H9 (cell line): Measurements from ENCODE around the gene KCNG2. TPM values are rescaled to one million over a fixed set of nuclear protein-coding genes. Genes with fewer than 3 reads are reported as not detected.

Experiments used
- DNase-seq: peaks from one replicate; pipeline ENCODE4 v3.0.0-alpha.2; 2017
- H2AFZ ChIP-seq: one replicate; pipeline ENCODE4 v1.6.1; 2013; ENCODE audit warnings: mild to moderate bottlenecking, low read length, control low read depth, moderate library complexity
- H2AK5ac ChIP-seq: 2 replicates; pipeline ENCODE4 v1.6.1; 2013; ENCODE audit warnings: low read length, control low read depth, mixed read lengths; ENCODE audit not compliant: insufficient read length
- H2BK120ac ChIP-seq: one replicate; pipeline ENCODE4 v1.6.1; 2013; ENCODE audit warnings: low read depth, mild to moderate bottlenecking, low read length, control low read depth, inconsistent platforms; ENCODE audit not compliant: poor library complexity, severe bottlenecking
- H2BK12ac ChIP-seq: 2 replicates; pipeline ENCODE4 v1.6.1; 2013; ENCODE audit warnings: low read length, control low read depth, mixed read lengths, low read depth; ENCODE audit not compliant: insufficient read length
- H2BK15ac ChIP-seq: 2 replicates; pipeline ENCODE4 v1.6.1; 2013; ENCODE audit warnings: low read depth, low read length, control low read depth
- H2BK20ac ChIP-seq: one replicate; pipeline ENCODE4 v1.6.1; 2013; ENCODE audit warnings: low read depth, mild to moderate bottlenecking, low read length, control low read depth, inconsistent platforms; ENCODE audit not compliant: poor library complexity, severe bottlenecking
- H2BK5ac ChIP-seq: 2 replicates; pipeline ENCODE4 v1.6.1; 2013; ENCODE audit warnings: low read length, control low read depth, mixed read lengths; ENCODE audit not compliant: insufficient read length
- H3K14ac ChIP-seq: 2 replicates; pipeline ENCODE4 v1.6.1; 2013; ENCODE audit warnings: low read length, control low read depth; ENCODE audit not compliant: insufficient read depth
- H3K18ac ChIP-seq: 2 replicates; pipeline ENCODE4 v1.6.1; 2013; ENCODE audit warnings: low read depth, mild to moderate bottlenecking, mixed read lengths, low read length, control low read depth; ENCODE audit not compliant: insufficient read length
- H3K23ac ChIP-seq: 2 replicates; pipeline ENCODE4 v1.6.1; 2013; ENCODE audit warnings: low read length, control low read depth, mixed read lengths, low read depth; ENCODE audit not compliant: insufficient read length
- H3K23me2 ChIP-seq: 2 replicates; pipeline ENCODE4 v1.6.1; 2013; ENCODE audit warnings: low read depth, mild to moderate bottlenecking, mixed read lengths, low read length, control low read depth; ENCODE audit not compliant: insufficient read length, poor library complexity, severe bottlenecking
- H3K27ac ChIP-seq: 2 replicates; pipeline ENCODE4 v1.5.1; 2013; ENCODE audit warnings: low read length, control low read depth, mixed read lengths, low read depth; ENCODE audit not compliant: insufficient read length
- H3K27me3 ChIP-seq: 2 replicates; pipeline ENCODE4 v1.6.1; 2013; ENCODE audit warnings: low read length, control low read depth, inconsistent platforms; ENCODE audit not compliant: insufficient read depth
- H3K4ac ChIP-seq: 2 replicates; pipeline ENCODE4 v1.6.1; 2013; ENCODE audit warnings: low read depth, mild to moderate bottlenecking, control low read depth, inconsistent platforms, low read length, moderate library complexity
- H3K4me1 ChIP-seq: 2 replicates; pipeline ENCODE4 v1.6.1; 2013; ENCODE audit warnings: low read length, control low read depth, inconsistent platforms; ENCODE audit not compliant: insufficient read depth
- H3K4me2 ChIP-seq: 2 replicates; pipeline ENCODE4 v1.6.1; 2013; ENCODE audit warnings: low read length, control low read depth, mixed read lengths; ENCODE audit not compliant: insufficient read length, insufficient read depth
- H3K56ac ChIP-seq: 2 replicates; pipeline ENCODE4 v1.6.1; 2013; ENCODE audit warnings: low read depth, mild to moderate bottlenecking, mixed read lengths, low read length, control low read depth; ENCODE audit not compliant: insufficient read length
- H3K79me1 ChIP-seq: 2 replicates; pipeline ENCODE4 v1.6.1; 2013; ENCODE audit warnings: low read depth, mild to moderate bottlenecking, moderate library complexity, low read length, control low read depth, inconsistent platforms; ENCODE audit not compliant: insufficient read depth, poor library complexity, severe bottlenecking
- H3K79me2 ChIP-seq: 2 replicates; pipeline ENCODE4 v1.6.1; 2013; ENCODE audit warnings: low read length, control low read depth, inconsistent platforms; ENCODE audit not compliant: insufficient read depth
- H3K9ac ChIP-seq: 2 replicates; pipeline ENCODE4 v1.6.1; 2013; ENCODE audit warnings: low read length, control low read depth, mixed read lengths; ENCODE audit not compliant: insufficient read length; ENCODE audit errors: extremely low read depth
- H3K9me3 ChIP-seq: one replicate; pipeline ENCODE4 v1.6.1; 2013; ENCODE audit warnings: low read depth, low read length, inconsistent platforms; ENCODE audit not compliant: control insufficient read depth
- H3T11ph ChIP-seq: one replicate; pipeline ENCODE4 v1.6.1; 2013; ENCODE audit warnings: mild to moderate bottlenecking, low read length, control low read depth, inconsistent platforms
- H4K20me1 ChIP-seq: one replicate; pipeline ENCODE4 v1.6.1; 2013; ENCODE audit not compliant: control insufficient read depth, insufficient read length, insufficient read depth
- H4K5ac ChIP-seq: 2 replicates; pipeline ENCODE4 v1.6.1; 2013; ENCODE audit warnings: low read depth, mild to moderate bottlenecking, mixed read lengths, low read length, control low read depth; ENCODE audit not compliant: insufficient read length
- H4K8ac ChIP-seq: replicated peaks from 2 replicates; pipeline ENCODE4 v1.6.1; 2013; ENCODE audit warnings: low read length, control low read depth, mixed read lengths, low read depth; ENCODE audit not compliant: insufficient read length
- H4K91ac ChIP-seq: 2 replicates; pipeline ENCODE4 v1.6.1; 2013; ENCODE audit warnings: low read depth, mild to moderate bottlenecking, moderate library complexity, mixed read lengths, low read length, control low read depth; ENCODE audit not compliant: insufficient read length
- H3K27ac Mint-ChIP-seq, 3 experiments: 2 replicates in 2 of 3; 3 replicates in 1 of 3; pipeline ENCODE4 v1.8.0; 2020 to 2021; ENCODE audit warnings: mixed read lengths in 3 of 3, mild to moderate bottlenecking in 1 of 3, moderate library complexity in 1 of 3
- H3K27me3 Mint-ChIP-seq: 2 replicates; pipeline ENCODE4 v1.8.0; 2021; ENCODE audit warnings: low read depth, mild to moderate bottlenecking, moderate library complexity, mixed read lengths
- H3K36me3 Mint-ChIP-seq, 3 experiments: 2 replicates in 2 of 3; 3 replicates in 1 of 3; pipeline ENCODE4 v1.8.0; 2020 to 2021; ENCODE audit warnings: low read depth in 3 of 3, mixed read lengths in 3 of 3; ENCODE audit not compliant: insufficient read depth in 1 of 3
- H3K4me1 Mint-ChIP-seq, 2 experiments: 2 replicates each; pipeline ENCODE4 v1.8.0; 2020; ENCODE audit warnings: mixed read lengths in 2 of 2
- H3K4me3 Mint-ChIP-seq, 2 experiments: 2 replicates in 1 of 2; 3 replicates in 1 of 2; pipeline ENCODE4 v1.8.0; 2020 to 2021; ENCODE audit warnings: mild to moderate bottlenecking in 2 of 2, mixed read lengths in 2 of 2, moderate library complexity in 1 of 2
- H3K9me3 Mint-ChIP-seq, 2 experiments: 2 replicates in 1 of 2; 3 replicates in 1 of 2; pipeline ENCODE4 v1.8.0; 2020; ENCODE audit warnings: mild to moderate bottlenecking in 2 of 2, mixed read lengths in 2 of 2, moderate library complexity in 1 of 2
- WGBS: extraction: QIAGEN DNeasy Blood & Tissue Kit; methylation state at CpG from one replicate; pipeline ENCODE4 v1.1.7; 2013; ENCODE audit warnings: missing lambda C conversion rate, low lambda C conversion rate, mixed read lengths; ENCODE audit not compliant: insufficient read length; ENCODE audit errors: extremely low coverage; 5-methylcytosine and 5-hydroxymethylcytosine counted together
- total RNA-seq: library from RNA; stranded (reverse); gene quantifications from 2 replicates; pipeline ENCODE4 v1.2.1, GENCODE V29; 2021
- TF ChIP-seq, protein P1 (sequence below): fragments of 200-600 bp; sonication (generic); conservative IDR thresholded peaks from 3 replicates; pipeline ENCODE4 v1.8.0; 2021; ENCODE audit warnings: antibody characterized with exemption, mild to moderate bottlenecking

Gene KCNG2
- total RNA-seq, 1 experiment from 2014 or later = 0.15 TPM

DNA sequence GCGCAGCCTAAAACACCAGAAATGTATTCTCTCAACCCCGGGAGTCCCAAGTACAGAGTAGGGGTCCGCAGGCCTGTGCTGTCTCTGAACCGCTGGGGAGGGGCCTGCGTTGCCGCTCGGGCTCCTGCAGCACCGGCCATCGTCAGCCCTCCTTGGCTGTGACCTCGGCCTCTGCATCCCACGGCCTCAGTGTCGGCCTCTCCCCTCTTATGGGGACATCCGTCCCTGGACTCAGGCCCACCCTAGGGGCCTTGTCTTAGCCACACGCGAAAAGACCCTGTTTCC, 50.5 kb downstream of the KCNG2 start:
- H3K9me3 Mint-ChIP-seq = no peaks in the 10 kb centered on the region; a peak in 1 of 5 replicates
- no peak overlapping the region for H4K8ac ChIP-seq
- H4K5ac ChIP-seq = no peak overlapping the region
- H3K9me3 ChIP-seq = no peaks in the 10 kb centered on the region
- H3K18ac ChIP-seq = no peak overlapping the region
- no peaks in the 10 kb centered on the region for H3K4me1 Mint-ChIP-seq
- H3K36me3 Mint-ChIP-seq = no peaks in the 10 kb centered on the region
- no peak overlapping the region for H2BK15ac ChIP-seq
- no peak overlapping the region for H3K27ac Mint-ChIP-seq
- no peak overlapping the region for H2BK5ac ChIP-seq
- no peaks in the 10 kb centered on the region for H3K79me1 ChIP-seq
- H4K91ac ChIP-seq = no peak overlapping the region
- no peaks in the 10 kb centered on the region for H3K4me1 ChIP-seq
- H4K20me1 ChIP-seq = no peaks in the 10 kb centered on the region
- no peak overlapping the region for H3T11ph ChIP-seq
- H3K4me2 ChIP-seq = no peak overlapping the region
- no peak overlapping the region for H2BK12ac ChIP-seq
- no peak overlapping the region for H3K27ac ChIP-seq
- no peaks in the 10 kb centered on the region for H3K27me3 ChIP-seq
- H3K56ac ChIP-seq = no peak overlapping the region
- H3K23ac ChIP-seq = no peak overlapping the region
- H3K9ac ChIP-seq = no peak overlapping the region
- no peaks in the 10 kb centered on the region for H3K79me2 ChIP-seq
- no peak overlapping the region; the same call in 1 of the 2 replicates for H3K14ac ChIP-seq
- H2AFZ ChIP-seq = no peak overlapping the region
- no CpG with 5 or more reads among the region's 15 CpGs for WGBS
- no peak overlapping the region for H2AK5ac ChIP-seq
- H3K27me3 Mint-ChIP-seq = peaks cover 3% of the 10 kb centered on the region
- no peak overlapping the region for H3K4me3 Mint-ChIP-seq
- DNase-seq = no peak
- no peak overlapping the region for H2BK20ac ChIP-seq
- TF ChIP-seq, protein P1, sequence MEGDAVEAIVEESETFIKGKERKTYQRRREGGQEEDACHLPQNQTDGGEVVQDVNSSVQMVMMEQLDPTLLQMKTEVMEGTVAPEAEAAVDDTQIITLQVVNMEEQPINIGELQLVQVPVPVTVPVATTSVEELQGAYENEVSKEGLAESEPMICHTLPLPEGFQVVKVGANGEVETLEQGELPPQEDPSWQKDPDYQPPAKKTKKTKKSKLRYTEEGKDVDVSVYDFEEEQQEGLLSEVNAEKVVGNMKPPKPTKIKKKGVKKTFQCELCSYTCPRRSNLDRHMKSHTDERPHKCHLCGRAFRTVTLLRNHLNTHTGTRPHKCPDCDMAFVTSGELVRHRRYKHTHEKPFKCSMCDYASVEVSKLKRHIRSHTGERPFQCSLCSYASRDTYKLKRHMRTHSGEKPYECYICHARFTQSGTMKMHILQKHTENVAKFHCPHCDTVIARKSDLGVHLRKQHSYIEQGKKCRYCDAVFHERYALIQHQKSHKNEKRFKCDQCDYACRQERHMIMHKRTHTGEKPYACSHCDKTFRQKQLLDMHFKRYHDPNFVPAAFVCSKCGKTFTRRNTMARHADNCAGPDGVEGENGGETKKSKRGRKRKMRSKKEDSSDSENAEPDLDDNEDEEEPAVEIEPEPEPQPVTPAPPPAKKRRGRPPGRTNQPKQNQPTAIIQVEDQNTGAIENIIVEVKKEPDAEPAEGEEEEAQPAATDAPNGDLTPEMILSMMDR = no peak
- no peaks in the 10 kb centered on the region for H3K23me2 ChIP-seq
- no peak overlapping the region for H2BK120ac ChIP-seq
- no peak overlapping the region for H3K4ac ChIP-seq
